ENCODE data around the gene UNC5B. TPM values are rescaled to one million over a fixed set of nuclear protein-coding genes. Genes with fewer than 3 reads are reported as not detected.

UNC5B gene
- total RNA-seq = 26.9 and 27.5 TPM in 2 replicates

DNA sequence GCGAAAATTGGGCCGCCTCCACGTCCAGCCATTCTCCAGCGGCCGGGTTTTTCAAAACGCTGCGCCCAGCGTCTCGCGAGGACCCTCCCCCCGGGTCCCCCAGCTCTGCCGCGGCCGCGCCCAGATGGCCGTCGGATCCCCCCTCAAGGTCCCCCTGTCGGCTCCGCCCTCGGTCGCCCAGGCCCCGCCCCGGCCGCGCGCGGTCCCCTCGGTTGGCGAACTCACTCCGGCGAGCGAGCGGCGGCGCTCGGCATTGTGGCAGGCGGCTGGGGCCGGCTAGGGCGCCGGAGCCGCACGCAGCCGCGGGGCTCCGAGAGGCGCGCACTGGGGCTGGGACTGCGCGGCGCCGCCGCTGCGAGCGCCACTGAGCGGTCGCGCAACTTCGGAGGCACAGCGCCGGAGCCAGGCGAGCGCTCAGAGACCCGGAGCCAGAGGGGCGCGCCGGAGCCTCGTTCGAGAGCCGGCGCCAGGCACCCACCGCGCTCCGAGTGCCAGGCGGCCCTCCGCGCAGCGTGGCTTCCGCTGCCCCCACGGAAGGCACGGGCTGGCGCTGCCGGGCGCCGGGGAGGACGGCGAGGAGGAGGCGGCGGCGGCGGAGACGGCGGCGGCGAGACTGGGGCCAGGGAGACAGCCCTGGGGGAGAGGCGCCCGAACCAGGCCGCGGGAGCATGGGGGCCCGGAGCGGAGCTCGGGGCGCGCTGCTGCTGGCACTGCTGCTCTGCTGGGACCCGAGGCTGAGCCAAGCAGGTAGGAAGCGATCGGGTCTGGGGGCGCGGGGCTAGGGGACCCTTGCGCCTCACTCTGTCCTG, at the start of gene UNC5B:
Gene UNC5B (plus strand): TSS at position 253 of the 809 bp plus-strand sequence. CDS start 416 bp downstream, at position 669.
- peak within 1 kb of the TSS; percentile 43 for H3K4me3 ChIP-seq (ENCODE audit: low read depth, low read length)
- DNase-seq (ENCODE audit: low read depth) = no peak
- TF ChIP-seq CTCF (IDR thresholded peaks at IDR 0.05; ENCODE audit: insufficient read depth, low read length, poor library complexity, severe bottlenecking) = no peak
- peaks cover 39% of the 10 kb centered on the region for H3K27me3 ChIP-seq (ENCODE audit: control insufficient read depth, insufficient read depth, low read length)
- no peaks in the 10 kb centered on the region for H3K36me3 ChIP-seq (ENCODE audit: control insufficient read depth, insufficient read depth, low read length)

DNA sequence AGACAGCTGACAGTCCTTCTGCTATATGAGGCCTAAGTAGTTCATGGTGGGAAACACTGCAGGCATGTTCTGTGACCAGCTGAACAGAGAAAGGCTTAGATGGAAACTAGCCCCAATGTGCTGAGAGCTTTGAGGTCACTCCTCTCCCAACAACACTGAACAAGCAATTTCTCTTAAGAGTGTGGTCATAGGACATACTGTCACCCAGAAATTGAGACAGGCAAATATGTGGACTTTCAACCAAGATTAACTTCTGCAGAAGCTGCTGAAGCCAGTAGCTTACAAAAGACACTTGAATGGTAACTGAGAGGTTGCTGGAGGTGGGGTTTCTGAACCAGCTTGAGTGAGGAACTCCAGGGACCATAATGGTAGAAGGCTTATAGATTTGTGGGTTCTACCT, 38.9 kb upstream of the UNC5B start:
- Histone ChIP-seq H3K4me3 (ENCODE audit: low read depth, low read length) (no peak overlapping the region), H3K36me3 (ENCODE audit: control insufficient read depth, insufficient read depth, low read length) (no peaks in the 10 kb centered on the region), H3K27me3 (ENCODE audit: control insufficient read depth, insufficient read depth, low read length) (peaks cover 14% of the 10 kb centered on the region)
- TF ChIP-seq CTCF (IDR thresholded peaks at IDR 0.05; ENCODE audit: insufficient read depth, low read length, poor library complexity, severe bottlenecking) = no peak
- no peak for DNase-seq (ENCODE audit: low read depth)

GRCh38 chr10:71176661-71177060, 35.7 kb upstream of the UNC5B start:
- no peaks in the 10 kb centered on the region for H3K36me3 ChIP-seq (ENCODE audit: control insufficient read depth, insufficient read depth, low read length)
- TF ChIP-seq CTCF (IDR thresholded peaks at IDR 0.05; ENCODE audit: insufficient read depth, low read length, poor library complexity, severe bottlenecking) = no peak
- no peak overlapping the region for H3K4me3 ChIP-seq (ENCODE audit: low read depth, low read length)
- H3K27me3 ChIP-seq (ENCODE audit: control insufficient read depth, insufficient read depth, low read length) = peaks cover 11% of the 10 kb centered on the region
- DNase-seq (ENCODE audit: low read depth) = no peak

DNA sequence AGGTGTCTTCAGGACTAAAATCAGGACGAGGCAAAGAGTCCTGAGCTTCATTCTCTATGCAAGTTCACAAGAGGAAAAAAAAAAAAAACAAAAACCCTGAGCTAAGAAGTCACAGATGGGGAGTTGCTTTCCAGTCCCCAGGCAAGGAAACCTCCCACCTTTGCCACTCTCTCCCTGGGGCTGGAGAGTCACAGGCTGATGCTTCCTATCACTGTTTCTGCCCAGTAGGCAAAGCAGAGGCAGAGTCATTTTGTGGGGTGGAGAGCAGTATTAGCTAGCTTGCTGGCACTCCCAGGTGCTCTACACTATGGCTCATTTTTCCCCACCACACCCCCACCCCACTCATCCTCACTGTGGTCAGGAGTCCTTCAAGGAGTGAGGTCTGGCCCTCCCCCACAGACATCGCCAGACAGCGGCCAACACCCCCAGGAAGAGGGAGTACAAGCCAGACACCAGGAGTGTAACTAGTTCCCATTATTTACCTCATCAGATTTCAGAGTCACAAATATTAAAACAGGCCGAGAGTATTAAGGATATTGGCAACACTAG, 34.6 kb upstream of the UNC5B start:
- no peak for DNase-seq (ENCODE audit: low read depth)
- H3K27me3 ChIP-seq (ENCODE audit: control insufficient read depth, insufficient read depth, low read length) = peaks cover 11% of the 10 kb centered on the region
- H3K4me3 ChIP-seq (ENCODE audit: low read depth, low read length) = no peak overlapping the region
- no peak for TF ChIP-seq CTCF (IDR thresholded peaks at IDR 0.05; ENCODE audit: insufficient read depth, low read length, poor library complexity, severe bottlenecking)
- H3K36me3 ChIP-seq (ENCODE audit: control insufficient read depth, insufficient read depth, low read length) = no peaks in the 10 kb centered on the region

GRCh38 chr10:71178880-71179279, 33.5 kb upstream of the UNC5B start:
- H3K27me3 ChIP-seq (ENCODE audit: control insufficient read depth, insufficient read depth, low read length) = peaks cover 11% of the 10 kb centered on the region
- H3K4me3 ChIP-seq (ENCODE audit: low read depth, low read length) = no peak overlapping the region
- TF ChIP-seq CTCF (IDR thresholded peaks at IDR 0.05; ENCODE audit: insufficient read depth, low read length, poor library complexity, severe bottlenecking) = no peak
- no peak for DNase-seq (ENCODE audit: low read depth)
- no peaks in the 10 kb centered on the region for H3K36me3 ChIP-seq (ENCODE audit: control insufficient read depth, insufficient read depth, low read length)

Measured in kidney epithelial cell (primary cell).